Memory B cell (primary cell): ENCODE measurements around the gene TNIK.

Experiments used
- ATAC-seq: fragments of 150-1000 bp; cut with Tn5 transposase; 2 replicates; pipeline ENCODE4 v1.10.0; 2021; ENCODE audit warnings: low read depth, mild to moderate bottlenecking, moderate library complexity
- DNase-seq, 2 donors: peaks; one replicate each; pipeline ENCODE4 v3.0.0; 2022; ENCODE audit warnings: low spot score in 2 of 2
- H3K27ac Mint-ChIP-seq: one replicate; pipeline ENCODE4 v1.8.0; 2022; ENCODE audit warnings: mild to moderate bottlenecking, moderate library complexity, mixed read lengths
- H3K27me3 Mint-ChIP-seq: one replicate; pipeline ENCODE4 v1.8.0; 2022; ENCODE audit warnings: mixed read lengths
- H3K36me3 Mint-ChIP-seq: one replicate; pipeline ENCODE4 v1.8.0; 2022; ENCODE audit warnings: mild to moderate bottlenecking, mixed read lengths
- H3K4me1 Mint-ChIP-seq: one replicate; pipeline ENCODE4 v1.8.0; 2022; ENCODE audit warnings: mixed read lengths
- H3K4me3 Mint-ChIP-seq: one replicate; pipeline ENCODE4 v1.8.0; 2022; ENCODE audit warnings: mild to moderate bottlenecking, moderate library complexity, mixed read lengths
- H3K9me3 Mint-ChIP-seq: one replicate; pipeline ENCODE4 v1.8.0; 2022; ENCODE audit warnings: mixed read lengths

TNIK gene

GRCh38 chr3:171412054-171412453 lies 48.2 kb downstream of the TNIK start:
- no peaks in the 10 kb centered on the region for H3K36me3 Mint-ChIP-seq
- H3K9me3 Mint-ChIP-seq, result no peaks in the 10 kb centered on the region
- DNase-seq, result no peak
- no peak for ATAC-seq
- H3K27ac Mint-ChIP-seq, result no peak overlapping the region
- peaks cover 2% of the 10 kb centered on the region for H3K27me3 Mint-ChIP-seq
- no peak overlapping the region for H3K4me3 Mint-ChIP-seq
- no peaks in the 10 kb centered on the region for H3K4me1 Mint-ChIP-seq

DNA sequence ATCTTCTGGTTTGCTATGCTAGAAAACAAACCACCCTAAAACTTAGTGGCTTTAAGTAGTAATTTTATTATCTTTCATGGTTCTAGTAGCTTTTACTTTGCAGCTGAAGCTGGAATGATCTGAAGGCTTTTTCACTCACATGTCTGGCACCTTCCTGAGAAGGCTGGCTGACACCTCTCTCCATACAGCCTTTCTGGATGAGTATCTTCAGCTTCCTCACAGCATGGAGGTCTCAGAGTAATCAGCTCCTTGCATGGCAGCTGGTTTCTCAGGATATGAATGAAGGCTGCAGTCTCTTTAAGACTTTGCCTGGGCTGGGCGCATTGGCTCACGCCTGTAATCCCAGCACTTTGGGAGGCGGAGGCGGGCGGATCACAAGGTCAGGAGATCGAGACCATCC lies 50.0 kb downstream of the TNIK start:
- ATAC-seq (no peak), DNase-seq (no peak)
- Mint-ChIP-seq H3K27me3 (peaks cover 2% of the 10 kb centered on the region), H3K4me1 (no peaks in the 10 kb centered on the region), H3K27ac (no peak overlapping the region), H3K4me3 (no peak overlapping the region), H3K36me3 (no peaks in the 10 kb centered on the region), H3K9me3 (no peaks in the 10 kb centered on the region)

GRCh38 chr3:171407759-171408158 lies 52.4 kb downstream of the TNIK start:
- H3K4me1 Mint-ChIP-seq, result no peaks in the 10 kb centered on the region
- H3K27me3 Mint-ChIP-seq, result no peaks in the 10 kb centered on the region
- ATAC-seq (no peak), DNase-seq (no peak)
- no peaks in the 10 kb centered on the region for H3K9me3 Mint-ChIP-seq
- no peak overlapping the region for H3K4me3 Mint-ChIP-seq
- no peak overlapping the region for H3K27ac Mint-ChIP-seq
- H3K36me3 Mint-ChIP-seq, result no peaks in the 10 kb centered on the region

DNA sequence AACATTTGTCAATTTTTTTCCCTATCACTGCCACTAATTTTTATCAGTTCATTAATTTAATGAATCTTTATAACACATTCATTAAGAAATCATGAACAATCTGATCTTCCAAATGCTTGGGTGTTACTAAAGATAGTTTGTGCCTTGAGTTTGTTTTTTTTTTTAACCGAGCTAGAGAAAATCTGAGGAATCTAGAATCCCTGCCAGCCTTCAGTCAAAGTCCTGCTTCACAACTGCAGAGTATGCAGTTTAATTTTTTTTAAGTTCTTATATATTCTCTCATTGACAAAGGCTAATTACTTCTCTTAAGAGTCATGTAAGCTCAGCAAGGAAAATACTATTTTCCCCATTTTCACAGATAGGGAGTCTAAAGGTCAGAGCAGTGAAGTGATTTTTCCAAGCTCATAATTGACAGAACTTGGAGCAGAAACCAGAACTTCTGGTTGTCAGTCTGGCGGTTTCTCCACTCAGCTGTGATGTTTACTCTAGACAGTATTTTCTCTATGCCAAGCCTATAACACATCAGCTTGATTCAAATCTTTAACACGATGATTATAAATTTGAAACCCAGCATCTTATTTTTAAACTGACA lies 55.7 kb downstream of the TNIK start:
- Mint-ChIP-seq H3K27me3 (no peaks in the 10 kb centered on the region), H3K4me3 (no peak overlapping the region), H3K36me3 (no peaks in the 10 kb centered on the region), H3K9me3 (no peaks in the 10 kb centered on the region), H3K27ac (no peak overlapping the region), H3K4me1 (no peaks in the 10 kb centered on the region)
- ATAC-seq, result no peak
- no peak for DNase-seq

DNA sequence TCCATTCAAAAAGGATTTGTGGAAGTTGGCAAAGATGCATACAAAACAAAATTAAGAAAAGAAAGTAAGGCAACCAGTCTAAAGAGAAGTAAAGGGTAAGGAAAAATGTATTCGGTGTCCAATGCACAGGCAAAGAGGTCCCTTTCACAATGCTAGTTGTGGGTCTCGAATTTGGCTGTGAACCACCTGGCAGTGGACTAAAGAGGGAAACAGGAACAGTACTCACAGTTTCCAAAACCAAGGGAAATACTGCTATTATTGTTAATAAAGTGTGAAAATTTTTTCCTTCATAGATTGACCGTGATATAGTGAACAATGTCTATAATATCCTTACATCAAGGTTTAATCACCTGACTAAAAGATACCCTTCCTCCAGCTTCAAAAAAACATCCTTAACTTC lies 57.9 kb downstream of the TNIK start:
- Mint-ChIP-seq H3K4me1 (no peaks in the 10 kb centered on the region), H3K27ac (no peak overlapping the region), H3K27me3 (no peaks in the 10 kb centered on the region), H3K9me3 (no peaks in the 10 kb centered on the region), H3K4me3 (no peak overlapping the region), H3K36me3 (no peaks in the 10 kb centered on the region)
- ATAC-seq (no peak), DNase-seq (no peak)

GRCh38 chr3:171401432-171401831 lies 58.8 kb downstream of the TNIK start:
- Mint-ChIP-seq H3K4me3 (no peak overlapping the region), H3K27ac (no peak overlapping the region), H3K27me3 (no peaks in the 10 kb centered on the region), H3K9me3 (no peaks in the 10 kb centered on the region), H3K4me1 (no peaks in the 10 kb centered on the region), H3K36me3 (no peaks in the 10 kb centered on the region)
- DNase-seq, result no peak
- no peak for ATAC-seq

DNA sequence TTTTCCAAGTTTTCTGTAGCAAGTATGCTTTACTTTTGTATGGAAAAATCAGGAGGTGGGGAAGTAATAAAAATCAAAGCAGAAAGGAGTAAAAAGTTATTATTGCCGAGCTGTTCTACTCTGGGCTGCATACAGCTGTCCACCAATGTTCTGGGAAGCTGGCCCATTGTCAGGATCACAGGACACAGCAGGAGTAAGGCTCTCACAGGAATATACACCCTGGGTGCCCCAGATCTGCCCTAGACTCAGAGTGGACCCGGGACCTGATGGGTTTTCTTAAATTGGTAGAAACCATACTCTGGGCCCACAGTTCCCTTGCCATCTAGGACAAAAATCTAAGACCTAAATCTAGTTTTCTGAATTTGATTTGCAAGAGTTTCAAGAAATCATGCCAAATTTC lies 60.4 kb downstream of the TNIK start:
- Mint-ChIP-seq H3K27ac (no peak overlapping the region), H3K27me3 (no peaks in the 10 kb centered on the region), H3K4me3 (no peak overlapping the region), H3K36me3 (no peaks in the 10 kb centered on the region), H3K9me3 (no peaks in the 10 kb centered on the region), H3K4me1 (no peaks in the 10 kb centered on the region)
- DNase-seq, result no peak
- no peak for ATAC-seq

- H3K4me3 Mint-ChIP-seq, result no peak overlapping the region
- no peaks in the 10 kb centered on the region for H3K36me3 Mint-ChIP-seq
- DNase-seq (no peak), ATAC-seq (no peak)
- H3K9me3 Mint-ChIP-seq, result no peaks in the 10 kb centered on the region
- H3K27ac Mint-ChIP-seq, result no peak overlapping the region
- no peaks in the 10 kb centered on the region for H3K4me1 Mint-ChIP-seq
- H3K27me3 Mint-ChIP-seq, result no peaks in the 10 kb centered on the region
Measured at GRCh38 chr3:171398343-171398742, 61.9 kb downstream of the TNIK start.

DNA sequence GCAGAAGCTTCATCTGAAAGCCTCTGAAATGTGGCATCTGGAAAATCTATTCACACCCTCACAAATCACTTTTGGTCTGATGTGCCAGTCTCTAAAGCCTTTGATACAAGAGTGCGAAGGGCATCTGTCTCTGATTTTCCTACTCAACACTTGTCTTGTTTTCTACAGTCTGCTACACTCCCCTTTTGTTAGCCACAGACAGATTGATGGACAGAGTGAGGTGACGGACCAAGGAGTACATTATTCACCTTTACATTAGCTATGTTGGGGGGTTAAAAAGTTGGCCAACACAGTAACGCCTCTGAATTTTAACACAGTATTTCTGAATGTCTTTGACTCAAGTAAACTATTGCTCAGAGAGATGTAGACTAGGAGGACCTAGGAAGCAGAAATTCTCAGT lies 63.1 kb downstream of the TNIK start:
- H3K4me3 Mint-ChIP-seq, result no peak overlapping the region
- no peak for DNase-seq
- no peaks in the 10 kb centered on the region for H3K27me3 Mint-ChIP-seq
- no peaks in the 10 kb centered on the region for H3K36me3 Mint-ChIP-seq
- ATAC-seq, result no peak
- H3K4me1 Mint-ChIP-seq, result no peaks in the 10 kb centered on the region
- H3K9me3 Mint-ChIP-seq, result peaks cover under 1% of the 10 kb centered on the region
- H3K27ac Mint-ChIP-seq, result no peak overlapping the region

GRCh38 chr3:171396048-171396447 lies 64.2 kb downstream of the TNIK start:
- Mint-ChIP-seq H3K4me1 (no peaks in the 10 kb centered on the region), H3K9me3 (peaks cover 7% of the 10 kb centered on the region), H3K27ac (no peak overlapping the region), H3K36me3 (no peaks in the 10 kb centered on the region), H3K27me3 (no peaks in the 10 kb centered on the region), H3K4me3 (no peak overlapping the region)
- ATAC-seq (no peak), DNase-seq (no peak)

GRCh38 chr3:171393032-171393744 lies 67.0 kb downstream of the TNIK start:
- Mint-ChIP-seq H3K36me3 (no peaks in the 10 kb centered on the region), H3K9me3 (peaks cover 7% of the 10 kb centered on the region), H3K4me3 (no peak overlapping the region), H3K27ac (no peak overlapping the region), H3K4me1 (peaks cover 3% of the 10 kb centered on the region), H3K27me3 (no peaks in the 10 kb centered on the region)
- DNase-seq, result no peak
- no peak for ATAC-seq

- ATAC-seq (no peak), DNase-seq (no peak)
- Mint-ChIP-seq H3K27ac (no peak overlapping the region), H3K9me3 (peaks cover 7% of the 10 kb centered on the region), H3K4me3 (no peak overlapping the region), H3K27me3 (no peaks in the 10 kb centered on the region), H3K4me1 (peaks cover 3% of the 10 kb centered on the region), H3K36me3 (no peaks in the 10 kb centered on the region)
Measured at GRCh38 chr3:171391432-171391831, 68.8 kb downstream of the TNIK start.

GRCh38 chr3:171390051-171390941 lies 69.9 kb downstream of the TNIK start:
- ATAC-seq, result no peak
- Mint-ChIP-seq H3K36me3 (no peaks in the 10 kb centered on the region), H3K27me3 (no peaks in the 10 kb centered on the region)

GRCh38 chr3:171389491-171389890 lies 70.7 kb downstream of the TNIK start:
- Mint-ChIP-seq H3K4me1 (peaks cover 3% of the 10 kb centered on the region), H3K4me3 (no peak overlapping the region), H3K36me3 (no peaks in the 10 kb centered on the region), H3K9me3 (peaks cover 7% of the 10 kb centered on the region), H3K27ac (no peak overlapping the region), H3K27me3 (peaks cover 1% of the 10 kb centered on the region)
- no peak for DNase-seq
- ATAC-seq, result no peak

More at GRCh38 chr3:171390051-171390941, 69.9 kb downstream of the TNIK start:
- Mint-ChIP-seq H3K27ac (no peak overlapping the region), H3K4me3 (no peak overlapping the region), H3K4me1 (peaks cover 3% of the 10 kb centered on the region), H3K9me3 (peaks cover 7% of the 10 kb centered on the region)
- no peak for DNase-seq
